GM10266 (cell line): Measurements from ENCODE around the gene AOC3.
"Not testable (repeated sequence)": the region's sequence is repeated elsewhere in the genome, so short reads cannot be mapped to it uniquely, and the experiment has no call there.

Experiments
- DNase-seq: peaks from one replicate; pipeline ENCODE4 v3.0.0; 2012; ENCODE audit errors: extremely low spot score
- TF ChIP-seq, protein P1 (sequence below): IDR thresholded peaks from 2 replicates; pipeline ENCODE4 v1.5.1; 2012; ENCODE audit warnings: mild to moderate bottlenecking, low read depth; ENCODE audit not compliant: control insufficient read depth, insufficient read depth; ENCODE audit errors: missing control alignments

The AOC3 gene

DNA sequence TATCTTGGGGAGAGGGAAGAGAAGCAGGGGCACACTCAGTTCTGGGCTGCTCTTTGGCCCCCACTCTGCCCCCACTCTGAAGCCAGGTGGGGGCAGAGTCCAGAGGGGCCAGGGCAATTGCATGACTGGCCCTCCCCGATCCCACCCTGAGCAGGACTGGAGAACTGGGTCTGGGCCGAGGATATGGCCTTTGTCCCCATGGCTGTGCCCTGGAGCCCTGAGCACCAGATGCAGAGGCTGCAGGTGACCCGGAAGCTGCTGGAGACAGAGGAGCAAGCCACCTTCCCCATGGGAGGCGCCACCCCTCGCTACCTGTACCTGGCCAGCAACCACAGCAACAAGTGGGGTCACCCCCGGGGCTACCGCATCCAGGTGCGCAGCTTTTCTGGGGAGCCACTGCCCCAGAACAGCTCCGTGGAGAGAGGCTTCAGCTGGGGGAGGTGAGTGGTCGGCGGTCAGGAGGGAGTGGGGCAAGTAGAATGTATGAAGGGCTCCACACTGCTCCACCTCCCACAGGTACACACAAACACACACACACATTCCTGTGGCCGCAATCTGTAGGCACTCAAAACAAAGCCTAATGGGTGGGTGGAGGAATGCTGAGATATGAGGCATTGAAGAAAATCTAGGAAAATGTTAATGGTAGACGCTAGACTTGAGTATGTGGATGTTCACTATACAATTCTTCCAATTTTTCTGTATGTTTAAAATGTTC is 21.4 kb downstream of the AOC3 start:
- TF ChIP-seq, protein P1, sequence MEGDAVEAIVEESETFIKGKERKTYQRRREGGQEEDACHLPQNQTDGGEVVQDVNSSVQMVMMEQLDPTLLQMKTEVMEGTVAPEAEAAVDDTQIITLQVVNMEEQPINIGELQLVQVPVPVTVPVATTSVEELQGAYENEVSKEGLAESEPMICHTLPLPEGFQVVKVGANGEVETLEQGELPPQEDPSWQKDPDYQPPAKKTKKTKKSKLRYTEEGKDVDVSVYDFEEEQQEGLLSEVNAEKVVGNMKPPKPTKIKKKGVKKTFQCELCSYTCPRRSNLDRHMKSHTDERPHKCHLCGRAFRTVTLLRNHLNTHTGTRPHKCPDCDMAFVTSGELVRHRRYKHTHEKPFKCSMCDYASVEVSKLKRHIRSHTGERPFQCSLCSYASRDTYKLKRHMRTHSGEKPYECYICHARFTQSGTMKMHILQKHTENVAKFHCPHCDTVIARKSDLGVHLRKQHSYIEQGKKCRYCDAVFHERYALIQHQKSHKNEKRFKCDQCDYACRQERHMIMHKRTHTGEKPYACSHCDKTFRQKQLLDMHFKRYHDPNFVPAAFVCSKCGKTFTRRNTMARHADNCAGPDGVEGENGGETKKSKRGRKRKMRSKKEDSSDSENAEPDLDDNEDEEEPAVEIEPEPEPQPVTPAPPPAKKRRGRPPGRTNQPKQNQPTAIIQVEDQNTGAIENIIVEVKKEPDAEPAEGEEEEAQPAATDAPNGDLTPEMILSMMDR = no peak
- DNase-seq = no peak

DNA sequence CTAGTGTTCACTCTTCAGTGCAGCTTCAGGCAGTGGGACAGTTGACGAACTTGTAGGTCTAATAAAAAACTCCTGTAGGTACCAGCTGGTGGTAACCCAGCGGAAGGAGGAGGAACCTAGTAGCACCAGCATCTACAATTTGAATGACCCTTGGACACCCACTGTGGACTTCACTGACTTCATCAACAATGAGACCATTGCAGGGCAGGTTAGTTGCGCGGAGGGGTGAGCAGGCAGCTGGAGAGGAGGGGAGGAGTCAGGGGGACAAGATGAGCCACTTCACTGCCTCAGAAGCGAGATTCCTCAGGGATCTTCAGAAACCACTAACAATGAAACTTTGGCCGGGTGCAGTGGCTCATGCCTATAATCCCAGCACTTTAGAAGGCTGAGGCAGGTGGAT is 22.3 kb downstream of the AOC3 start:
- TF ChIP-seq, protein P1 = no peak
- DNase-seq = no peak

DNA sequence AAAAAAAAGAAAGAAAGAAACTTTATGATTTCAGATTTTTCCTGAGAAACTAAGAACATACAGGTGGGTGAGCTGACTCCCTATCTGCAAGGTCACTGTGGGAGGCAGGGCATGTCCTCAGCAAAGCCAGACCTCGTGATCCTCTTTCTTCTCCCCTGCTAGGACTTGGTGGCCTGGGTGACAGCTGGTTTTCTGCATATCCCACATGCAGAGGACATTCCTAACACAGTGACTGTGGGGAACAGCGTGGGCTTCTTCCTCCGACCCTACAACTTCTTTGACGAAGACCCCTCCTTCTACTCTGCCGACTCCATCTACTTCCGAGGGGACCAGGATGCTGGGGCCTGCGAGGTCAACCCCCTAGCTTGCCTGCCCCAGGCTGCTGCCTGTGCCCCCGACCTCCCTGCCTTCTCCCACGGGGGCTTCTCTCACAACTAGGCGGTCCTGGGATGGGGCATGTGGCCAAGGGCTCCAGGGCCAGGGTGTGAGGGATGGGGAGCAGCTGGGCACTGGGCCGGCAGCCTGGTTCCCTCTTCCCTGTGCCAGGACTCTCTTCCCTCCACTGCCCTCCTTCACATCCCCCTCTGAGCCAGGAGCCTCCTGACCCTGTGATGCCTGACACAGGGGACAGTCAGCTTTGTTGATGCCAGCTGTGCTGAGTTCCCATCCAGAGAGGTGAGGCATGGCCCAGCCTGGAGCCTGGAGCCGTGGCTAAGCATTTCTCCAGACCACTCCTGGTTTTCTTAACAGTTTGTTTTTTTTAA is 23.1 kb downstream of the AOC3 start:
- not testable (repeated sequence) for DNase-seq

DNA sequence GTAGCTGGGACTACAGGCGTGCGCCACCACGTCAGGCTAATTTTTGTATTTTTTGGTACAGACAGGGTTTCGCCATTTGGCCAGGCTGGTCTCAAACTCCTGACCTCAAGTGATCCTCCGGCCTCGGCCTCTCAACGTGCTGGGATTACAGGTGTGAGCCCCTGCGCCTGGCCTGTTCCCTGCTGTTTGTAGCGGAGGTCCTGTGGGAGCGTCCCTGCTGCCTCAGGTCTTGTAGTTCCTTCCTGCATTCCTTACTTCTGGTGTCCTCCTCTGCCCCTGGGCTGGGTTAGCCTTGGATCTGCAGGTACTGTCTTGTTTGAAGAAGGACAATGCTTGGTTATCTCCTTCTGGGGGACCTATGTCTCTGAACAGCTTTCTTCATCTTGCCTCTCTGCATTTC is 26.0 kb downstream of the AOC3 start:
- DNase-seq = no peak
- TF ChIP-seq, protein P1 = no peak

DNA sequence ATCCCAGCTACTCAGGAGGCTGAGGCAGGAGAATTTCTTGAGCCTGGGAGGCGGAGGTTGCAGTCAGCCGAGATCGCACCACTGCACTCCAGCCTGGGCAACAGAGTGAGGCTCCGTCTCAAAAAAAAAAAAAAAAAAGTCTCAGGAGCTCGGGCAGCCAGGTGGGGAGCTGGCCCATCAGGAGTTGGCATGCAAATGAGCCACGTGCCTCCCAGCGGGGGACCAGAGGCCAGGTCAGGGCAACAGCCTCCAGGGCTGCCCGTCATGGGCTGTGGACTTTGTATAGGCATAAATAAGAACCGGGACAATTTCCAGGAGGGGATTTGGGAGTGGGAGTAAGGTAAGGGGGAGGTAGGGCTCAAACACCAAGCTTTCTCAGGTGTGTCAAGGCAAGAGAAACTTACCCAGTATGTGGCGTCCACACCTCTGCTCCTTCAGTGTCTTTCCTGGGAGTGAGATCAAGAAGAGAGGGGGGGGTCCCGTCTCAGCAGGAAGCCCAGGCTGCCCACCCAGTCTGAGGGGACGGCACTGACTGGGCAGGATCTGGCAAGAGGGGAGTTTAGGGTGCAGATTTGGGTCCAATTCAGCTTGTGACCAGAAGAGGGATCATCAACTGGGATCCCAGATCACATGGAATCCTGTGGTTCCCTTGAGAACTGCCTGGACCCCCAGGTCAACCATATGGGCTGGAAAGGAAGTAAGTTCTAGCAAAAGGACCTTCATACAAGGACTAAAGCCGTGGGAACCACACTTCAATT is 27.3 kb downstream of the AOC3 start:
- DNase-seq = no peak
- TF ChIP-seq, protein P1 = no peak

DNA sequence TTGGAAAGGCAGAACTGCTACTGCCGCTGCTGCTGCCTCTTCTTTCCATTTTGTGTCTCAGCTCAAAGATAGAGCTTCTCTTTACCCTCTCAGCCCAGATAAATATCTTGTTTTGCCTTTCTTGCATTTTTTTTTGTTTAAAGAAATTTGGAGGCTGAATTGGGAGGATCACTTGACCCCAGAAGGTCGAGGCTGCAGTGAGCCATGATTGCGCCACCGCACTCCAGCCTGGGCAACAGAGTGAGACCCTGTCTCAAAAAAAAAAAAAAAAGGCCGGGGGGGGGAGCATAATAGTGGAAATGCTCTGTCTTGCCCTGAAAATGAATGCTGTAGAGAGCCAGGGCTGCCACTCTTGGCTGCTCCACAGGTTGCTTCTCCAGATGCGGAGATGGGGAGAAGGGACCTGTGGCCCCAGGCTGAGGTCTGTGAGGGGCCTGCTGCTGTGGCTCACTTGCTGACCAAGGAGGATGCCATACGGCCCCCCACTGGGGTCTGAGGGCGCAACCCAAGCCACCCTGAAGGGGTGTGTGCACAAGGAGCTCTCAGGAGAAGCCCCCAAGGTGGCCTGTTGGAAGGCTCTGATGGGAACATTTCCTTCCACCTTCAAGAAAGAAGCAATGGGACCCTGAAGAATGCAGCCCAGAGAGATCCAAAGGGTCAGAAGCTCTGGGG is 28.1 kb downstream of the AOC3 start:
- DNase-seq = no peak
- TF ChIP-seq, protein P1 = no peak

DNA sequence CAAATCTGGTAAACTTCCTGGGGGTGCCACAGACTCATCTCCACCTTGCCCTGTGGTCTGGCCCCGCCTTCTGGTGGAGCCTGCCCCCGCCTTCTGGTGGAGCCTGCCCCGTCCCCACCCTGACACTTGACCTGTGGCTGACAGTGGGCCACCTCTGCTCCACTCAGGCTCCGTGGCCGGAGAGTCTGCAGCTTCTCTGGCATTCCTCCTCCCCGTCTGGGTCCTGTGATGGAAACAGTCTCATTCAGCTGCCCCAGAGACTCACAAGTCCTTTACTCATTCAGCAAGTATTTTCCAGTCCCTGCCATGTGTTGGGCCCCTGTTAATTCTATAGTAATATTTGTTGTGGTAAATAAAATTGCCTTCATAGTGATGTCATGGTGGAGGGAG is 28.6 kb downstream of the AOC3 start:
- DNase-seq = no peak
- TF ChIP-seq, protein P1 = no peak
